IPS-20b (cell line): Measurements from ENCODE around the gene CCL11.

Experiments used
- H3K27ac ChIP-seq: one replicate; pipeline ENCODE4 v1.5.1; 2013; ENCODE audit warnings: low read length
- H3K27me3 ChIP-seq: 2 replicates; pipeline ENCODE4 v1.6.1; 2013; ENCODE audit warnings: mild to moderate bottlenecking, low read length, inconsistent platforms; ENCODE audit not compliant: insufficient read depth
- H3K36me3 ChIP-seq: 2 replicates; pipeline ENCODE4 v1.6.1; 2013; ENCODE audit warnings: low read depth, mild to moderate bottlenecking, inconsistent platforms, low read length, moderate library complexity; ENCODE audit not compliant: insufficient read depth
- H3K4me1 ChIP-seq: 2 replicates; pipeline ENCODE4 v1.6.1; 2013; ENCODE audit warnings: mild to moderate bottlenecking, control low read depth, inconsistent platforms, low read length, moderate library complexity; ENCODE audit not compliant: insufficient read depth
- H3K4me3 ChIP-seq: 2 replicates; pipeline ENCODE4 v1.5.1; 2013; ENCODE audit warnings: mild to moderate bottlenecking, low read length, inconsistent platforms
- H3K9ac ChIP-seq: 2 replicates; pipeline ENCODE4 v1.6.1; 2013; ENCODE audit warnings: low read depth, mild to moderate bottlenecking, inconsistent platforms, low read length, moderate library complexity
- H3K9me3 ChIP-seq: 2 replicates; pipeline ENCODE4 v1.6.1; 2013; ENCODE audit warnings: mild to moderate bottlenecking, low read depth, low read length, inconsistent platforms; ENCODE audit not compliant: insufficient read depth

Gene CCL11

DNA sequence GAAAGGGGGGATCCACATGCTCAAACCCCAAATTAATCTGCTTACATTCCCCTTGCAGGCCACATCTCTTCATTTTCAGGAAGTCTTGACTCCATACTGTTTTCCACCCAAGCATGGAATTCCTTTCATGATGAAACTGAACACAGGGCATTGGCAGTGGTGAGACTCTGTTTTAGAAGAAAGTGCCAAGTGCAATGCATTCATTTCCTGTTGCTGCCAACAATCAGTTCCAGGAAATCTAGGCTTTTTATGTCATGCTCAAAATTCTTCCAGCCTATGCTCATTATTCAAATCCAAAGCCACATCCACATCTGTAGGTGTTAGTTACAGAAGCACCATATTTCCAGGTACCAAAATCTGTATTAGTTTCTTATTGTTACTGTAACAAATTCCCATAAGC, 26.4 kb upstream of the CCL11 start:
- Histone ChIP-seq H3K4me3 (no peak overlapping the region), H3K27me3 (no peaks in the 10 kb centered on the region), H3K9ac (no peak overlapping the region), H3K4me1 (peaks cover 11% of the 10 kb centered on the region), H3K27ac (no peak overlapping the region), H3K36me3 (no peaks in the 10 kb centered on the region), H3K9me3 (no peaks in the 10 kb centered on the region)

DNA sequence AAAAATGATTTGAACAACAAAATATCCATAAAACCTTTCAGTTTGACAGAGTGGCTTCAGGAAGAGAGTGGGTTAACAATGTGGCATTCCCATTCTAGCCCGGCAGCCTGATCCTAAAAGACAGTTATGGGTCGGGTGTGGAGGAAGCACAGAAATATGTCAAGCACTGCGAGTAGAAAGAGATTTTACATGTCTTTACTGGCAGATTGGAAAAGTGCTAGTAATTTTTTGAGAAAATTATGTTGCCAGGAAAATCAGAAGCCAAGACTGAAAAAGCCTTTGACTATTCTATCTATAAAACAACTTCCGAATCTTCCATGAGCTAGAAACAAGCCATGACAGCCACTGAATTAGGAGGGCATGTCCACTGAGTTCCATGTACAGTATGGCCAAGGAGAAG, 24.7 kb upstream of the CCL11 start:
- Histone ChIP-seq H3K4me3 (no peak overlapping the region), H3K9me3 (no peaks in the 10 kb centered on the region), H3K27ac (no peak overlapping the region), H3K27me3 (no peaks in the 10 kb centered on the region), H3K9ac (no peak overlapping the region), H3K36me3 (no peaks in the 10 kb centered on the region), H3K4me1 (no peaks in the 10 kb centered on the region)

DNA sequence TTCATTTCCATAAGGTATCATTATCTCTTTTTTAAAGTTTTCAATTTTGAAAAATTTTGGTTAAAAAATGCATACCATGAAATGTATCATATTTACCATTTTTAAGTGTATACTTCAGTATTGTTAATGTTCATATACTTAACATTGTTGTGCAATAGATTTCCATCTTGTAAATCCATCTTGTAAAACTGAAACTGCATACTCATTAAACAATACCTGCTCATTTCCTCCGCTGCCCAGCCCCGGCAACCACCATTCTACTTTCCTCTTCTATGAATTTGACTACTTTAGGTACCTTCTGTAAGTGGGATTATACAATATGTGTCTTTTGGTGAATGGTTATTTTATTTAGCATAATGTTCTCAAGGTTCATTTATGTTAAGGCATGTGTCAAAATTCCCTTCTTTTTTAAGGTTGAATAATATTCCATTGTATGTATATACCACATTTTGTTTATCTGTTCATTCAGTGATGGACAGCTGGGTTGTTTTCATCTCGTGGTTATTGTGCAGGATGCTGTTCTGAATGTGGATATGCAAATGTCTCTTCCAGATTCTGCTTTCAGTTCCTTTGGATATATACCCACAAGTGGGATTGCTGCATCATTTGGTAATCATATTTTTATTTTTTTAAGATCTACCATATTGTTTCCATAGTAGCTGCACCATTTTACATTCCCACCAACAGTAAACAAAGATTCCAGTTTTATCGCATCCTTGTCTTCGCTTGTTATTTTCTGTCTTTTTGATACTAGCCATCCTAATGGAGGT, 23.8 kb upstream of the CCL11 start:
- Histone ChIP-seq H3K9ac (no peak overlapping the region), H3K36me3 (no peaks in the 10 kb centered on the region), H3K4me1 (no peaks in the 10 kb centered on the region), H3K27ac (no peak overlapping the region), H3K27me3 (no peaks in the 10 kb centered on the region), H3K9me3 (no peaks in the 10 kb centered on the region), H3K4me3 (no peak overlapping the region)

DNA sequence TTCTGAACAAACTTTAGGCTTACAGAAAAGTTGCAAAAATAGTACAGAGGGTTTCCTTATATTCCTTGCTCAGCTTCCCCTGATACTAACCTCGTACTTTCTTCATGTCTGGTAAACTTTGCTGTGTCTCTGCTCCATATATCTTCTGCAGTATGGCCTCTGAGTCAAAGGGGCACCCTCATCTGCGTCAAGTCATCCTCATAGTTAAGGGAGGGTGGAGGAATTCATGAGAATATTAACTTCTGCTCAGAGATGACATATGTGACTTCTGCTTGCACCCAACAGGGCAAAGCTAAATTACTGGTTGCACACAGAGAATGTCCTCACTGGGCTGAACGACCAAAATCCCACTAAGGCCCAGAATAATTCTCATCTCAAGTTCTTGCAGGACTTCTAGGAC, 19.8 kb upstream of the CCL11 start:
- no peaks in the 10 kb centered on the region for H3K4me1 ChIP-seq
- 0 out of 2 replicates have a peak, but pooled peaks cover 4% of the 10 kb centered on the region for H3K27me3 ChIP-seq
- no peak overlapping the region for H3K27ac ChIP-seq
- no peaks in the 10 kb centered on the region for H3K36me3 ChIP-seq
- no peak overlapping the region for H3K9ac ChIP-seq
- no peaks in the 10 kb centered on the region for H3K9me3 ChIP-seq
- no peak overlapping the region for H3K4me3 ChIP-seq

DNA sequence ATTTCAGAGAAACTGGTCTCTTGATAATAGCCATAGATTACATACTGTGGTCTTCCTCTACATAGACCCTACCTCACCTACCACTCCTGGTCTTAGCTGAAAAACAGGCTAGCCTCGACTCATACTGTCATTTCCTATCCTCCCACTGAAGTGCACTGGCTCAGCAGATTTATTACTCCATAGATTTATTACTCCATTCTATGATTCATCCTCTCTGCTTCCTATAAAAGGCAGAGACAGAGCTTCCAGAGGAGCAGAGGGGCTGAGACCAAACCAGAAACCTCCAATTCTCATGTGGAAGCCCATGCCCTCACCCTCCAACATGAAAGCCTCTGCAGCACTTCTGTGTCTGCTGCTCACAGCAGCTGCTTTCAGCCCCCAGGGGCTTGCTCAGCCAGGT, 15.6 kb upstream of the CCL11 start, which contains the start of gene CCL7:
Gene CCL7, plus strand, starts transcription at position 253 of the 400 bp plus-strand sequence. Its CDS starts 70 bp downstream, at position 323.
- H3K27ac ChIP-seq, result no peak within 1 kb of the TSS
- no peak within 1 kb of the TSS for H3K4me3 ChIP-seq
- no peaks in the 10 kb centered on the region for H3K9me3 ChIP-seq
- H3K36me3 ChIP-seq, result no peaks in the 10 kb centered on the region
- H3K4me1 ChIP-seq, result no peaks in the 10 kb centered on the region
- no peak within 1 kb of the TSS for H3K9ac ChIP-seq
- H3K27me3 ChIP-seq, result 0 out of 2 replicates have a peak, but pooled peaks cover 11% of the 10 kb centered on the region

DNA sequence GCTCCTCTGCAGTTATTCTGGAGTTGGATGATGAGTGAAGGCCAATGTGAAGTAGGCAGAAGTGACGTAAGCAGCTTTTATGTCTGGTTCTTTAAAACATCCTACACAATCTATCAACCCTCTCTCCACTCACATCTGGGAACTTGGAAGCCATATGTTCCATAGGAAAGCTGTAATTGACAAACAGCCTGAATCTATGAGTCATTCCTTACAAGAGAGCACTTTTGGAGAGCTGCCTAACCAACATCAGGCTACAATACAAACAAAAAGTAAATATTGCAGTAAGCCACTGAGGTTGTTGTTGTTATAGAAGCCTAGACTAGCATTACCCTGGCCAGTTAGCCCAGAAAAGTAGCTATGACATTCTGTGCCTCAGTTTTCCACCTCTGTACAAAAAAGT, 9.7 kb upstream of the CCL11 start:
- H3K36me3 ChIP-seq, result no peaks in the 10 kb centered on the region
- H3K27ac ChIP-seq, result no peak overlapping the region
- H3K27me3 ChIP-seq, result 0 out of 2 replicates have a peak, but pooled peaks cover 5% of the 10 kb centered on the region
- H3K4me1 ChIP-seq, result no peaks in the 10 kb centered on the region
- no peaks in the 10 kb centered on the region for H3K9me3 ChIP-seq
- no peak overlapping the region for H3K9ac ChIP-seq
- no peak overlapping the region for H3K4me3 ChIP-seq

DNA sequence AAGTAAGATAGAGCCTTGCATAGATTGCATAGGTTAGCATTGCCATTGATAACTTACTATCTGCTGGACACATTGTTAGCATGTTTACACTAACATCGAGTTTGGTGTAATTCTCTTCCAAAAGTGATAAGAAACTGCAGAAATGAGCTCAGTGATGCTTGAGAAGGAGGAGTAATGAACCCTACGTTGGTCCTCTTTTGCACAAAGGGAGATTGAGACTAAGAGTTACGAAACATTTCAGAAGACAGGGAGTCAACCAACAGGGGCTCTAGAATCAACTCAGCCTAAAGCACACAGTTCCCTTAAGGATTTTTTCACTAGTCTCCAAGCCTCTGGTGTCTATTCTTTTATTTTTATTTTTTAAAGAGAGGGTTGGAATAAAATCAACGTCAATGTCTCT, 8.7 kb upstream of the CCL11 start:
- no peak overlapping the region for H3K9ac ChIP-seq
- H3K27me3 ChIP-seq, result no peaks in the 10 kb centered on the region
- H3K36me3 ChIP-seq, result no peaks in the 10 kb centered on the region
- H3K9me3 ChIP-seq, result no peaks in the 10 kb centered on the region
- no peak overlapping the region for H3K27ac ChIP-seq
- no peak overlapping the region for H3K4me3 ChIP-seq
- H3K4me1 ChIP-seq, result no peaks in the 10 kb centered on the region

DNA sequence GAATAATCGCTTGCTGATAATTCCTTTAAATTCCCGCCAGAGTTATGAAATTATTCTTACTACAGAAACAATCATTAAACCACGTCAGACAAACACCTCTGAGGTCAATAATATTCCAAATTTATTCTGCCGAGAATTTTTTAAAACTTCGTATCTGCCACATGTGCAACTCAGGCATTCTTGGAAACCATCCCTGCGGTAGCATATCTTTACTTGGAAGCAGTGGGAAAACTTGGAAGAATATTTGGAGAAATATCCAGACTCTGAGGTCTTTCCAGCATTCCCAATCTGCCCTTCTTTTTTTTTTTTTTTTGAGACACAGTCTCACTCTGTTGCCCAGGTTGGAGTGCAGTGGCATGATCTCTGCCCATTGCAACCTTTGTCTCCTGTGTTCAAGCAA, 2.0 kb upstream of the CCL11 start:
- Histone ChIP-seq H3K27me3 (no peaks in the 10 kb centered on the region), H3K27ac (no peak overlapping the region)

DNA sequence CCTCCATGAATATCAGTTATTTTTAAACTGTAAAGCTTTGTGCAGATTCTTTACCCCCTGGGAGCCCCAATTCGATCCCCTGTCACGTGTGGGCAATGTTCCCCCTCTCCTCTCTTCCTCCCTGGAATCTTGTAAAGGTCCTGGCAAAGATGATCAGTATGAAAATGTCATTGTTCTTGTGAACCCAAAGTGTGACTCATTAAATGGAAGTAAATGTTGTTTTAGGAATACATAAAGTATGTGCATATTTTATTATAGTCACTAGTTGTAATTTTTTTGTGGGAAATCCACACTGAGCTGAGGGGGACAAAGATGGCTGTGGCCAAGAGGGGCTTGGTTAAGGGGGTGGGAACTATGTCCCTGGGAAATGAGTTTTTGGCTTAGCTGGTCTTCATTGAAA, 2.3 kb downstream of the CCL11 start:
- no peaks in the 10 kb centered on the region for H3K9me3 ChIP-seq
- no peaks in the 10 kb centered on the region for H3K4me1 ChIP-seq
- no peak overlapping the region for H3K4me3 ChIP-seq
- no peak overlapping the region for H3K9ac ChIP-seq
- H3K27ac ChIP-seq, result no peak overlapping the region
- H3K27me3 ChIP-seq, result no peaks in the 10 kb centered on the region
- H3K36me3 ChIP-seq, result no peaks in the 10 kb centered on the region

More for the DNA sequence above, 2.0 kb upstream of the CCL11 start:
- no peaks in the 10 kb centered on the region for H3K36me3 ChIP-seq
- H3K4me1 ChIP-seq, result no peaks in the 10 kb centered on the region
- H3K4me3 ChIP-seq, result no peak overlapping the region
- no peak overlapping the region for H3K9ac ChIP-seq
- H3K9me3 ChIP-seq, result no peaks in the 10 kb centered on the region

DNA sequence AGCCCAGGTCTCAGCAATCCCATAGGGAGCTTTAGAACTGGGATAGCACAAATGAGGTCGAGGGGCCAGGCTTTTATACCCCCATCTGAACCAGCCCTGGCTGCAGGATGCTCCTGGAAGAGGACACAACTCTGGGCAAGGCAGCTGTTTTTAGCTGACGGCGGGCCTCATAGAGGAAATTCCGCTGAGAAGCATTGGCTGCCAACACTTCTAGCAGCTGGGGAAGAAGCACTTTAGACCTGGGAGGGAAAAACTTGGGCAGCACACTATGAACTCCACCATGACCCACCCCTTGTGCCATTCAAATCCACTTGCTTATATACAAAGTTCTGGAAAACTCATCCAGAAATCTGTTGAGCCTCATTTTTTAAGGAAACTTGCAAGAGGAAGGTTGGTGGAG, 5.0 kb downstream of the CCL11 start:
- Histone ChIP-seq H3K9me3 (no peaks in the 10 kb centered on the region), H3K36me3 (no peaks in the 10 kb centered on the region), H3K27ac (no peak overlapping the region), H3K4me3 (no peak overlapping the region), H3K9ac (no peak overlapping the region), H3K27me3 (no peaks in the 10 kb centered on the region), H3K4me1 (no peaks in the 10 kb centered on the region)

DNA sequence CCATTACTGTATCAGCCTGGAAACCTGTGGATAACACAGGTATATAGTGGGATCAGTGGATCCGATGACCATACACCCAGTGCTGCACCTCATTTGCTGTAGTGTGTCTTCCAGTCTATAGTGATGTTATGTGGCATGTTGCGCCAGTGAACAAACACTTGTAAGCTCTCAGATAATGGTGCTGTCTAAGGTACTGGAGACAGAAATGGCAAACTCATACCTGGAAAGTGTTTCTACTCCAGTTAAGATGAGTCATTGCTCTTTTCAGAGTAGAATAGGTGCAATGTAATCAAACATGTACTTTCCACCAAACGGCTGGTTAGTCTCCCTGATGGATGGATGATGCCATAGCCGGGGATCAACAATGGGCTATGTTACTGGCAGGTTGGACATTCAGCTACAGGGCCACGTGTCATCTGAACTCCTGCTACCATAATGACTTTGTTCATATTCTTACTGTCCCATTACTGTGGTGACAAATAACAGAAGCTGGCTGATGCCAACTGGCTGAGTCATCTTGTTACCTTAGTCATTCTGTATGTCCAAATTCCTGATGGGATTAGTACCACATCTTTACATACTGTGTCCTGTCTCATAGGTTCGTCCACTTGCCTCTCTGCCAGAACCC, 6.3 kb downstream of the CCL11 start:
- Histone ChIP-seq H3K36me3 (no peaks in the 10 kb centered on the region), H3K4me1 (no peaks in the 10 kb centered on the region), H3K9me3 (no peaks in the 10 kb centered on the region), H3K27ac (no peak overlapping the region), H3K4me3 (no peak overlapping the region), H3K9ac (no peak overlapping the region), H3K27me3 (no peaks in the 10 kb centered on the region)

DNA sequence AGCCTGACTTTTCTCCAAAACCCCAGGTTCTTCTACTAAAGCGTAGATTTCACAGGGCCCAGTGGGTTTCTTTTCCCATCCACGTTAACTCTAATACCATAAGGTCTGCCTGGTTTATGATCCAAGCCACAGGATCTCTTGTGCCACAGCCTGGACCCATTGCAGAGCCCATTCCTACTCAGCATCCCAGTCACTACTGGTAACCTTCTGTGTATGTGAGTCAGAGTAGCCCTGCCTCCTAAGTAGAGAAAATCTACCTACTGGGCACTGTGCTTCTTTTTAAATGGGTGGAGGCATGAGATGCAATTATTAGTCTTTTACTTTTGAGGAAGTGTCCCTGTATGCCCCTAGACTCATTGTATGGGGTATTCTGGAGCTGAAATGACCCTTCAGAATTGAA, 13.5 kb downstream of the CCL11 start:
- Histone ChIP-seq H3K36me3 (no peaks in the 10 kb centered on the region), H3K4me1 (no peaks in the 10 kb centered on the region), H3K27me3 (peaks cover 10% of the 10 kb centered on the region), H3K4me3 (no peak overlapping the region), H3K9me3 (no peaks in the 10 kb centered on the region), H3K27ac (no peak overlapping the region), H3K9ac (no peak overlapping the region)
